Measurements from ENCODE around the gene NOL9. TPM values are rescaled to one million over a fixed set of nuclear protein-coding genes. Genes with fewer than 3 reads are reported as not detected.
A peak's percentile ranks its signal among the peaks of the same experiment; 100 is the strongest.

NOL9 gene
- total RNA-seq, 1 donor from 2014 or later: 32.5 TPM

GRCh38 chr1:6491081-6491449, 63.2 kb downstream of the NOL9 start:
- DNase-seq (ENCODE audit: low read depth): no peak
- Histone ChIP-seq H3K36me3 (ENCODE audit: control insufficient read depth, insufficient read depth, low read length) (no peaks in the 10 kb centered on the region), H3K27me3 (ENCODE audit: control insufficient read depth, insufficient read depth, low read length) (no peaks in the 10 kb centered on the region), H3K4me3 (ENCODE audit: low read depth, low read length) (peak overlapping the region; percentile 87)
- no peak for TF ChIP-seq CTCF (IDR thresholded peaks at IDR 0.05; ENCODE audit: insufficient read depth, low read length, poor library complexity, severe bottlenecking)

- DNase-seq (ENCODE audit: low read depth): no peak
- H3K4me3 ChIP-seq (ENCODE audit: low read depth, low read length): peak overlapping the region; percentile 87
- H3K27me3 ChIP-seq (ENCODE audit: control insufficient read depth, insufficient read depth, low read length): no peaks in the 10 kb centered on the region
- TF ChIP-seq CTCF (IDR thresholded peaks at IDR 0.05; ENCODE audit: insufficient read depth, low read length, poor library complexity, severe bottlenecking): no peak
- no peaks in the 10 kb centered on the region for H3K36me3 ChIP-seq (ENCODE audit: control insufficient read depth, insufficient read depth, low read length)
Observed at GRCh38 chr1:6490181-6491080, 63.9 kb downstream of the NOL9 start.

GRCh38 chr1:6489799-6490180, 64.5 kb downstream of the NOL9 start:
- Histone ChIP-seq H3K4me3 (ENCODE audit: low read depth, low read length) (peak overlapping the region; percentile 87), H3K27me3 (ENCODE audit: control insufficient read depth, insufficient read depth, low read length) (no peaks in the 10 kb centered on the region), H3K36me3 (ENCODE audit: control insufficient read depth, insufficient read depth, low read length) (no peaks in the 10 kb centered on the region)
- no peak for DNase-seq (ENCODE audit: low read depth)
- peak; percentile 97 for TF ChIP-seq CTCF (IDR thresholded peaks at IDR 0.05; ENCODE audit: insufficient read depth, low read length, poor library complexity, severe bottlenecking)

- DNase-seq (ENCODE audit: low read depth): no peak
- no peaks in the 10 kb centered on the region for H3K36me3 ChIP-seq (ENCODE audit: control insufficient read depth, insufficient read depth, low read length)
- TF ChIP-seq CTCF (IDR thresholded peaks at IDR 0.05; ENCODE audit: insufficient read depth, low read length, poor library complexity, severe bottlenecking): no peak
- no peak overlapping the region for H3K4me3 ChIP-seq (ENCODE audit: low read depth, low read length)
- no peaks in the 10 kb centered on the region for H3K27me3 ChIP-seq (ENCODE audit: control insufficient read depth, insufficient read depth, low read length)
Observed at GRCh38 chr1:6489383-6489765, 64.9 kb downstream of the NOL9 start.

- no peak overlapping the region for H3K4me3 ChIP-seq (ENCODE audit: low read depth, low read length)
- H3K27me3 ChIP-seq (ENCODE audit: control insufficient read depth, insufficient read depth, low read length): no peaks in the 10 kb centered on the region
- H3K36me3 ChIP-seq (ENCODE audit: control insufficient read depth, insufficient read depth, low read length): no peaks in the 10 kb centered on the region
- no peak for TF ChIP-seq CTCF (IDR thresholded peaks at IDR 0.05; ENCODE audit: insufficient read depth, low read length, poor library complexity, severe bottlenecking)
- DNase-seq (ENCODE audit: low read depth): no peak
Observed at GRCh38 chr1:6488602-6489382, 65.5 kb downstream of the NOL9 start.

Measured in kidney epithelial cell (primary cell).